ENCODE data around the gene TP53RK. TPM values are rescaled to one million over a fixed set of nuclear protein-coding genes. Genes with fewer than 3 reads are reported as not detected.

Gene TP53RK
- total RNA-seq, 1 donor from 2014 or later, result 17.3 TPM

DNA sequence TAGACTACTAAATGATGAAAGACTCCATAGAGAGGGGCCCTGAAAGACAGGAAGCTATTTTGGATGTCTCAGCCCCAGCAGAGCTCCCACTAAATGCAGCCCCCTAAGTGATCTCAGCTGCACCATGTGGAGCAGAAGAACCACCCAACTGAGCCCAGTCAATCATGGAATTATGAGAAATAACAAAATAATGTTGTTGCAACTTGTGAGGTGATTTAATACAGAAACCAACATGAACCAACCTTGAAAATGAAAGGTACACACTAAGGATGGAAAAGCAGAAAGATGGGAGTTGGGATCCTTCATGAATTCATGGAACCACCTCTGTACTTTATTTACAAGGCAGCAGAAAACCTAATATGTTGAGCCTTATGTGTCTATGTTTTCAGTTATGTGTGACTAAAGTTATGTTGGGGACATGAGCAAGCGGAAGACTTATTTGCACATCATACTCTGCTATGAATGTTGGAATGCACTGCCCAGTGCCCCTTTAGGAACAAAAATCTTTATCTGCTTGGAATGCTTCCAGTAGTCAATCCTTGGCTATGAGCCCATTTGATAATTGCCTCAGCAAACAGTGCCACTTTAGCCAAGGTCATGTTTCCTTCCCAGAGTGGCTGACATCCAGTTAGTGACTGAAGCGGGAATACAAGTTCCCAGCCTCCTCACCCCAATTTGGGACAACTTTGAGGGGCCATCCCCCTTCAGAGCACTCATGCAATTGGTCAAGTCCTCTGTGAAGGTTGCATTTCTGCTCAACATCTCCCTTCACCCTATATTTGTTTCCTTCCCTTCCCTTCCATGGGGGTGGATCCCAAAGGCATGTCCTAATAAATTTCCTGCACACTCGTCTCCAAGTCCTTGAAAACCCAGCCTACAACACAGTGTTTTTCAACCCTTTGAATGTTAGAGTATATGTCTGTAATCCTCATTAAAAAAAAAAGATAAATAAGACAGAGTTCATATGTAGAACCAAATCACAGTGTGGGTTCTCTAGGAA, 18.4 kb downstream of the TP53RK start:
- H3K4me1 Mint-ChIP-seq, result no peaks in the 10 kb centered on the region
- H3K27me3 Mint-ChIP-seq (ENCODE audit: low read depth), result no peaks in the 10 kb centered on the region
- no peak overlapping the region for H3K27ac Mint-ChIP-seq
- TF ChIP-seq, protein P1, sequence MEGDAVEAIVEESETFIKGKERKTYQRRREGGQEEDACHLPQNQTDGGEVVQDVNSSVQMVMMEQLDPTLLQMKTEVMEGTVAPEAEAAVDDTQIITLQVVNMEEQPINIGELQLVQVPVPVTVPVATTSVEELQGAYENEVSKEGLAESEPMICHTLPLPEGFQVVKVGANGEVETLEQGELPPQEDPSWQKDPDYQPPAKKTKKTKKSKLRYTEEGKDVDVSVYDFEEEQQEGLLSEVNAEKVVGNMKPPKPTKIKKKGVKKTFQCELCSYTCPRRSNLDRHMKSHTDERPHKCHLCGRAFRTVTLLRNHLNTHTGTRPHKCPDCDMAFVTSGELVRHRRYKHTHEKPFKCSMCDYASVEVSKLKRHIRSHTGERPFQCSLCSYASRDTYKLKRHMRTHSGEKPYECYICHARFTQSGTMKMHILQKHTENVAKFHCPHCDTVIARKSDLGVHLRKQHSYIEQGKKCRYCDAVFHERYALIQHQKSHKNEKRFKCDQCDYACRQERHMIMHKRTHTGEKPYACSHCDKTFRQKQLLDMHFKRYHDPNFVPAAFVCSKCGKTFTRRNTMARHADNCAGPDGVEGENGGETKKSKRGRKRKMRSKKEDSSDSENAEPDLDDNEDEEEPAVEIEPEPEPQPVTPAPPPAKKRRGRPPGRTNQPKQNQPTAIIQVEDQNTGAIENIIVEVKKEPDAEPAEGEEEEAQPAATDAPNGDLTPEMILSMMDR (IDR thresholded peaks at IDR 0.05; ENCODE audit: unreplicated experiment), result no peak
- peaks cover 30% of the 10 kb centered on the region for H3K36me3 Mint-ChIP-seq
- no peak for DNase-seq (ENCODE audit: low spot score in 2 of 2, unreplicated experiment in 2 of 2)
- H3K9me3 Mint-ChIP-seq, result peaks cover 18% of the 10 kb centered on the region
- no peak overlapping the region for H3K4me3 Mint-ChIP-seq

DNA sequence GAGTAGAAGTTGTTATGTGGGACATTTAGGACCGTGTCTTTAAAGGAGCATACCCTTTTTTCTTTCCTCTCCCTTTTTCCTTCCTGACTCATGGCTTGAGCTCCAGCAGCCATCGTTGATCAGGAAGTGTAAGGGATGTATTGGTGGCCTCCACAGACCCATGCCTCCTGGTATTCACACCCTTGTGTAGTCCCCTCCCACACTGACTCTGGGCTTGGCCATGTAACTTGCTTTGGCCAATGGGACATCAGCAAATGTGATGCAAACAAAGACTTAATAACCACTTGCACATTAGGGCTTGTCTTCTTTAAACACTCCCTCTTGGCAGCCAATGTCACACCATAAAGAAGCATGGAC, 19.0 kb downstream of the TP53RK start:
- Mint-ChIP-seq H3K9me3 (peaks cover 18% of the 10 kb centered on the region), H3K27ac (no peak overlapping the region), H3K27me3 (ENCODE audit: low read depth) (no peaks in the 10 kb centered on the region), H3K4me1 (no peaks in the 10 kb centered on the region), H3K4me3 (no peak overlapping the region), H3K36me3 (peaks cover 30% of the 10 kb centered on the region)
- TF ChIP-seq, protein P1 (IDR thresholded peaks at IDR 0.05; ENCODE audit: unreplicated experiment), result no peak
- DNase-seq (ENCODE audit: low spot score in 2 of 2, unreplicated experiment in 2 of 2), result no peak

DNA sequence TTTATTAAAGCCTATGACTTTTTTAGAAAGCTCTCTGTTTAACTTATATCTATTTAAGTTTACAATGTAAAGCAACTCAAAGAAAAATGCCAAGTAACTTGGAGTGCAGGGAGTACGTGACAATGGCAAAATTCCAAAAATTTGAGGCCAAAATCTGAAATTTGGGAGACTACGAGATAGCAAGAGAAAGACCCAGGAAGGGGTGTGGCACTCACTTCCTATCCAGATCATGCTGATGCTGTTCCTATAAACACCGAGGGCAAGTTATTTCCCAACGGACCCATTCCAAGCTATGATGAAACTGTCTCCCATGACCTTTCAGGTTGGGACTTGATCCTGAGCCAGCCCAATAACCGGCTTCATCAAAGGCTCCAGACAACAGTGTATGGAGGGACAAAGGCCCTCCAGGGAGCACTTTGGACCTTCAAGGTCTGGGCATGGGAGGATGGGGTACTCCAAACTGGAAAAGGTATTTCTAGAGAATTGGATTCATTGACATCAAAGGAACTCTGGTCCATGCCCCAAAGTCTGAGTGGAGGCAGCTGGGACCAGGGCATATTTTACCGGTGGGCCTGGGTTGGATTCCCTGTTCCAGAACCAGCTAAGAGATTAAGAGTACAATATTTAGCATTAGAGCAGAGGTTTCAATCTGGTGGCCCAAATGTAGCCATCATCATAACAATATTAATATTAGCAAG, 22.3 kb downstream of the TP53RK start:
- Mint-ChIP-seq H3K27me3 (ENCODE audit: low read depth) (no peaks in the 10 kb centered on the region), H3K9me3 (peaks cover 21% of the 10 kb centered on the region), H3K4me1 (no peaks in the 10 kb centered on the region), H3K27ac (no peak overlapping the region), H3K36me3 (peaks cover 34% of the 10 kb centered on the region), H3K4me3 (no peak overlapping the region)
- TF ChIP-seq, protein P1 (IDR thresholded peaks at IDR 0.05; ENCODE audit: unreplicated experiment), result no peak
- no peak for DNase-seq (ENCODE audit: low spot score in 2 of 2, unreplicated experiment in 2 of 2)

DNA sequence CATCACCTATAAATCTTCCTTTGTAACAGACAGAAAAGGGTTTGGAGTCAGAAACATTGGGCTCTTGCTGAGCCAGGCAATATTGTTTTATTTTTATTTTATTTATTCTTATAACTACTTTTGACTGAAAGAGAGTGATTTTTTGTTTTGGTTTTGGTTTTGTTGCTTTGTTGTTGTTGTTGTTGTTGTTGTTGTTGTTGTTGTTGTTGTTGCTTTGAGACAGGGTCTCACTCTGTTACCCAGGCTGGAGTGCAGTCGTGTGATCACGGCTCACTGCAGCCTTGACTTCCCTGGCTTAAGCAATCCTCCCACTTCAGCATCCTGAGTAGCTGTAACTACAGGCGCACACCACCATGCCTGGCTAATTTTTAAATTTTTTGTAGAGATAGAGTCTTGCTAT, 22.9 kb downstream of the TP53RK start:
- TF ChIP-seq, protein P1 (IDR thresholded peaks at IDR 0.05; ENCODE audit: unreplicated experiment), result no peak
- DNase-seq (ENCODE audit: low spot score in 2 of 2, unreplicated experiment in 2 of 2), result no peak

DNA sequence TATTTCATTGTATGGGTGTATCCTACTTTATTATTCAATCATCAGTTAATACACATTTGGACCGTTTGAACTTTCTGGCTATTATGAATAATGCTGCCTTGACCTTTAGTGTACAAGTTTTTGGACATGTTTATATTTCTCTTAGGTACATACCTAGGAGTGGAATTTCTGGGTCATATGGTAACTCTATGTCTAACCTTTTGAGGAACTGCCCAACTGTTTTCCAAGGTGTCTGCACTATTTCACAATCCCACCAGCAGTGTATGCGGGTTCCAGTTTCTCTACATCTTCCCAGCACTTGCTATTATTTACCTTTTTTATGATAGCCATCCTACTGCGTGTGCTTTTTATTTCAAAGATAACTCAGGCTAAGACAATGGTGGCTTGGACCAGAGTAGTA, 23.6 kb downstream of the TP53RK start:
- H3K9me3 Mint-ChIP-seq, result peaks cover 19% of the 10 kb centered on the region
- no peak for DNase-seq (ENCODE audit: low spot score in 2 of 2, unreplicated experiment in 2 of 2)
- H3K36me3 Mint-ChIP-seq, result peaks cover 42% of the 10 kb centered on the region
- TF ChIP-seq, protein P1 (IDR thresholded peaks at IDR 0.05; ENCODE audit: unreplicated experiment), result no peak
- no peak overlapping the region for H3K4me3 Mint-ChIP-seq
- no peak overlapping the region for H3K27ac Mint-ChIP-seq
- no peaks in the 10 kb centered on the region for H3K4me1 Mint-ChIP-seq
- H3K27me3 Mint-ChIP-seq (ENCODE audit: low read depth), result no peaks in the 10 kb centered on the region

More for the DNA sequence above, 22.9 kb downstream of the TP53RK start:
- peaks cover 38% of the 10 kb centered on the region for H3K36me3 Mint-ChIP-seq
- no peaks in the 10 kb centered on the region for H3K27me3 Mint-ChIP-seq (ENCODE audit: low read depth)
- H3K4me1 Mint-ChIP-seq, result no peaks in the 10 kb centered on the region
- H3K27ac Mint-ChIP-seq, result no peak overlapping the region
- no peak overlapping the region for H3K4me3 Mint-ChIP-seq
- H3K9me3 Mint-ChIP-seq, result peaks cover 20% of the 10 kb centered on the region

Data from mesothelial cell of epicardium (in vitro differentiated cells).